Neural progenitor cell (in vitro differentiated cells): ENCODE data around the gene LHFPL2.

Source experiments
- CTCF ChIP-seq: fragments of 200-600 bp; sonication (generic); IDR thresholded peaks from 2 replicates; pipeline ENCODE4 v1.5.1; 2017; ENCODE audit warnings: antibody characterized with exemption, mild to moderate bottlenecking
- EZH2 ChIP-seq: fragments of 200-600 bp; sonication (generic); IDR thresholded peaks from 2 replicates; pipeline ENCODE4 v1.6.1; 2017; ENCODE audit warnings: antibody characterized with exemption, mild to moderate bottlenecking, moderate library complexity
- EZH2phosphoT487 ChIP-seq: fragments of 200-600 bp; sonication (generic); IDR thresholded peaks from 2 replicates; pipeline ENCODE4 v1.6.1; 2017; ENCODE audit warnings: antibody characterized with exemption

GRCh38 chr5:78591138-78591612 is 57.4 kb downstream of the LHFPL2 start:
- no peak for TF ChIP-seq CTCF
- TF ChIP-seq EZH2: no peak
- TF ChIP-seq EZH2phosphoT487: no peak
